ENCODE measurements around the gene CCR5.

Gene CCR5

DNA sequence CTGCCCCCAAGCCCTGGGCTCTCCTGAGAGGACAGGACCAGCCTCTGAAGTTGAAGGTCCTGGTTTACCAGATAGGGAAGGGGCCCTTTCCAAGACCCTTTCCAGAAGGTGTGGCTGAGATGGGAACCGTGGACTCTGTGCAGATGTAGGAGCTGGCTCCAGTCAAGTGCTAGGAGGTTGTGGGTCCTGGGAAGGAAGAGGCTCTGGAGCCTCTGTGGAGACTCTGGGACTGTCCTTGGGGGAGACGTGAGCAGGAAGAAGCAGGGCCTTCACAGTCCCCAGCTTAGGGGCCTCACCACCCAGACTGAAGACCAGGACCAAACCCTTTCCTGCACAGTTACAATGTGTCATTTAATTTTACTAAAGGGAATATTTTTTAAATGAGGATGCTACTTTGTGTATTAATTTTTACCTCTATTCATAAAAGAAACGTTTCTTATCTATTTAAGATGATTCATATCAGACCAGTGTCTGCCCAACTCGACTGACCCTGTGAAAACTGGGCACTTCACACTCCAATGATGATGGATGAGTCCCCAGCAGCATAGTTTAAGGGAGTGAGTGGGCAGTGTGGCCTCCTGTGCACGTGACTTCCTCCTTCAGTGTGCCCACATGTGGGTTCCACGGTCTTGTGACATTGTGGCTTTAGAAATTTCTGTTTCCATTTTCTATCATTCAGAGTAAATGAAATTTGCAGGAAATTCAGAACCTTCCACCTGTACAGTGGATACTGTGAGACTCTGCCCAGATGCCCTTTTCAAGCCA is 25.2 kb downstream of the CCR5 start:
- H3K9me2 ChIP-seq (ENCODE audit: low read depth, low read length) = no peaks in the 10 kb centered on the region
- no peak overlapping the region for H3K27ac ChIP-seq (ENCODE audit: low read depth, low read length, poor library complexity, severe bottlenecking)
- H3K4me2 ChIP-seq (ENCODE audit: low read length) = no peak overlapping the region
- no peaks in the 10 kb centered on the region for H3K36me3 ChIP-seq (ENCODE audit: insufficient read depth, low read length)
- H3K9ac ChIP-seq (ENCODE audit: low read length) = no peak overlapping the region
- no peaks in the 10 kb centered on the region for H3K4me1 ChIP-seq (ENCODE audit: insufficient read depth, low read length, severe bottlenecking)
- H3K79me2 ChIP-seq (ENCODE audit: insufficient read depth, low read length) = no peaks in the 10 kb centered on the region
- TF ChIP-seq, protein P1, sequence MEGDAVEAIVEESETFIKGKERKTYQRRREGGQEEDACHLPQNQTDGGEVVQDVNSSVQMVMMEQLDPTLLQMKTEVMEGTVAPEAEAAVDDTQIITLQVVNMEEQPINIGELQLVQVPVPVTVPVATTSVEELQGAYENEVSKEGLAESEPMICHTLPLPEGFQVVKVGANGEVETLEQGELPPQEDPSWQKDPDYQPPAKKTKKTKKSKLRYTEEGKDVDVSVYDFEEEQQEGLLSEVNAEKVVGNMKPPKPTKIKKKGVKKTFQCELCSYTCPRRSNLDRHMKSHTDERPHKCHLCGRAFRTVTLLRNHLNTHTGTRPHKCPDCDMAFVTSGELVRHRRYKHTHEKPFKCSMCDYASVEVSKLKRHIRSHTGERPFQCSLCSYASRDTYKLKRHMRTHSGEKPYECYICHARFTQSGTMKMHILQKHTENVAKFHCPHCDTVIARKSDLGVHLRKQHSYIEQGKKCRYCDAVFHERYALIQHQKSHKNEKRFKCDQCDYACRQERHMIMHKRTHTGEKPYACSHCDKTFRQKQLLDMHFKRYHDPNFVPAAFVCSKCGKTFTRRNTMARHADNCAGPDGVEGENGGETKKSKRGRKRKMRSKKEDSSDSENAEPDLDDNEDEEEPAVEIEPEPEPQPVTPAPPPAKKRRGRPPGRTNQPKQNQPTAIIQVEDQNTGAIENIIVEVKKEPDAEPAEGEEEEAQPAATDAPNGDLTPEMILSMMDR (IDR thresholded peaks at IDR 0.05; ENCODE audit: low read length) = no peak
- no peak for TF ChIP-seq EZH2 (IDR thresholded peaks at IDR 0.05; ENCODE audit: borderline replicate concordance, low read length)
- no peak overlapping the region for H2AFZ ChIP-seq (ENCODE audit: low read length)
- H3K4me3 ChIP-seq (ENCODE audit: low read depth, low read length, poor library complexity, severe bottlenecking) = no peak overlapping the region
- 0 out of 2 replicates have a peak, but pooled peaks cover 4% of the 10 kb centered on the region for H3K27me3 ChIP-seq (ENCODE audit: insufficient read depth, low read length)
- no peaks in the 10 kb centered on the region for H3F3A ChIP-seq (ENCODE audit: insufficient read depth, low read length)
- H3K9me3 ChIP-seq (ENCODE audit: low read length) = no peaks in the 10 kb centered on the region
- no peaks in the 10 kb centered on the region for H4K20me1 ChIP-seq (ENCODE audit: insufficient read depth, low read length)

DNA sequence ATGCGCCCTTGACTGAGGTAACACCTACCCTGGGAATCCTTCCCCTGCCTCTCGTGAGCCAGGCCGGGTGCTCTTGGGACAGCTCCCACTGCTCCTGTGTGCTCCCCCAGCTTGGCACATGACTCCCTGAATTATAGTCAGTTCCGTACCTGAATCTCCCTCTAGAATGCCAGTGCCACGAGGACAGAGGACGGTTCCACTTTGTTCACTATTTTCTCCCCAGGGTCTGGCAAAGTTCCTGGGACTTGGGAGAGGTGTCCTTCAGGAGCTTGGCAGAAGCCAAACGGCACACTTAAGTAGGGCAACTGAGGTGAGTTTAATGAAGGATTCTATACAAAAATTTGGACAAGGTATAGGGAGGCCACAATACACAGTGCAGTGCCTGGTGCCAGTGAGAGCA is 26.4 kb downstream of the CCR5 start:
- no peaks in the 10 kb centered on the region for H3K4me1 ChIP-seq (ENCODE audit: insufficient read depth, low read length, severe bottlenecking)
- H3K36me3 ChIP-seq (ENCODE audit: insufficient read depth, low read length) = no peaks in the 10 kb centered on the region
- no peaks in the 10 kb centered on the region for H3K9me3 ChIP-seq (ENCODE audit: low read length)
- no peaks in the 10 kb centered on the region for H4K20me1 ChIP-seq (ENCODE audit: insufficient read depth, low read length)
- H3K9ac ChIP-seq (ENCODE audit: low read length) = no peak overlapping the region
- no peaks in the 10 kb centered on the region for H3K9me2 ChIP-seq (ENCODE audit: low read depth, low read length)
- H2AFZ ChIP-seq (ENCODE audit: low read length) = no peak overlapping the region
- H3K27ac ChIP-seq (ENCODE audit: low read depth, low read length, poor library complexity, severe bottlenecking) = no peak overlapping the region
- 0 out of 2 replicates have a peak, but pooled peaks cover 4% of the 10 kb centered on the region for H3K27me3 ChIP-seq (ENCODE audit: insufficient read depth, low read length)
- H3K4me3 ChIP-seq (ENCODE audit: low read depth, low read length, poor library complexity, severe bottlenecking) = no peak overlapping the region
- H3K4me2 ChIP-seq (ENCODE audit: low read length) = no peak overlapping the region
- no peaks in the 10 kb centered on the region for H3K79me2 ChIP-seq (ENCODE audit: insufficient read depth, low read length)
- no peak for TF ChIP-seq EZH2 (IDR thresholded peaks at IDR 0.05; ENCODE audit: borderline replicate concordance, low read length)
- TF ChIP-seq, protein P1 (IDR thresholded peaks at IDR 0.05; ENCODE audit: low read length) = no peak
- no peaks in the 10 kb centered on the region for H3F3A ChIP-seq (ENCODE audit: insufficient read depth, low read length)

DNA sequence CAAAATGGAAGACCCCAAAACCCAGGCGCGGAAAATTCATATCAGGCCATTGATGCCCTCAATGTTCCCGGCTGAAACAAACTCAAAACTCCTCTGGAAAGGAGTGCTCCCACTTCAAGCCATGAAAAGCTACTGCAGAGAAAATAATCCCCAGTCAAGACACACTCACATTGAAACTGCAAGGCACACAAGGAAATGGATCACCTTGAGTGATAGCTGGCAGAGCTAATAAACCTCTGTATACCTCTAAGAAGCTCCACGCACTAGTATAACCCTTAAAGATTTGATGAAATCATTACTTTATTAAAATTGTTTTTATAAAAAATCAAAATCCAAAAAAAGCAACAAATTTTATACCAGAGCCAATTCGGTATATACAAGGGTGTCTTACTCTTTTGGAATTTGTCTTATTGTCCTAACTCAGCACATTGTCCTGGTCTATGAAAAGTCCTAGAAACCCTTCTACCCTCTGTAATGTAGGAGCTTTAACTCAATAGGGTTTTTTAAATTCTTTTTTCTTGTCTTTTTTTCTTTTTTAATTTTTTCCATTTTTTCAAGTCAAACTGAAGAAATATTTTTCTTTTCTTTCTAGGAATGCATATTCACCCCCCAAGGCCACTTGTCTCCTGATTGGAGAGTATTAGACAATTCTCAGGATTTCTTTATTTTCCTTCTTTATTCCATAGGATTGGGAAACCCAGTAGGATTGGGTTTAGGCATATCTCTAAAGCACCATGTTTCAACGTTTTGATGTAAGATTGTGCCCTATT is 27.6 kb downstream of the CCR5 start:
- Histone ChIP-seq H3K4me2 (ENCODE audit: low read length) (no peak overlapping the region), H3K9ac (ENCODE audit: low read length) (no peak overlapping the region), H2AFZ (ENCODE audit: low read length) (no peak overlapping the region), H3K9me3 (ENCODE audit: low read length) (no peaks in the 10 kb centered on the region), H3K4me3 (ENCODE audit: low read depth, low read length, poor library complexity, severe bottlenecking) (no peak overlapping the region), H3K27ac (ENCODE audit: low read depth, low read length, poor library complexity, severe bottlenecking) (no peak overlapping the region), H3K9me2 (ENCODE audit: low read depth, low read length) (no peaks in the 10 kb centered on the region), H4K20me1 (ENCODE audit: insufficient read depth, low read length) (no peaks in the 10 kb centered on the region), H3K36me3 (ENCODE audit: insufficient read depth, low read length) (no peaks in the 10 kb centered on the region), H3K79me2 (ENCODE audit: insufficient read depth, low read length) (no peaks in the 10 kb centered on the region), H3F3A (ENCODE audit: insufficient read depth, low read length) (no peaks in the 10 kb centered on the region), H3K27me3 (ENCODE audit: insufficient read depth, low read length) (0 out of 2 replicates have a peak, but pooled peaks cover 4% of the 10 kb centered on the region), H3K4me1 (ENCODE audit: insufficient read depth, low read length, severe bottlenecking) (no peaks in the 10 kb centered on the region)
- TF ChIP-seq, protein P1 (IDR thresholded peaks at IDR 0.05; ENCODE audit: low read length) = no peak
